HG02943 (cell line): Measurements from ENCODE around the gene STKLD1.
"Not testable (repeated sequence)": the region's sequence is repeated elsewhere in the genome, so short reads cannot be mapped to it uniquely, and the experiment has no call there.

Source experiments
- ATAC-seq: cut with Tn5 transposase; IDR thresholded peaks from one replicate; pipeline ENCODE4 v1.9.1; 2021; ENCODE audit warnings: mild to moderate bottlenecking, low read depth, moderate library complexity; ENCODE audit not compliant: unreplicated experiment

STKLD1 gene

GRCh38 chr9:133433351-133433843 lies 57.2 kb downstream of the STKLD1 start:
- ATAC-seq, result no peak

- no peak for ATAC-seq
These were observed 60.5 kb downstream of the STKLD1 start for GRCh38 chr9:133436681-133437080.

- no peak for ATAC-seq
These were observed 61.8 kb downstream of the STKLD1 start for GRCh38 chr9:133437753-133438531.

GRCh38 chr9:133439337-133439736 lies 63.2 kb downstream of the STKLD1 start:
- ATAC-seq, result no peak

GRCh38 chr9:133440874-133441273 lies 64.7 kb downstream of the STKLD1 start:
- no peak for ATAC-seq

GRCh38 chr9:133441571-133441970 lies 65.4 kb downstream of the STKLD1 start:
- no peak for ATAC-seq

GRCh38 chr9:133443248-133443647 lies 67.1 kb downstream of the STKLD1 start:
- no peak for ATAC-seq

- no peak for ATAC-seq
These were observed 67.8 kb downstream of the STKLD1 start for GRCh38 chr9:133443982-133444381.

- no peak for ATAC-seq
These were observed 69.3 kb downstream of the STKLD1 start for GRCh38 chr9:133445293-133445969.

- no peak for ATAC-seq
These were observed 72.4 kb downstream of the STKLD1 start for GRCh38 chr9:133448487-133448972.

GRCh38 chr9:133449760-133450159 lies 73.6 kb downstream of the STKLD1 start:
- no peak for ATAC-seq

- ATAC-seq, result not testable (repeated sequence)
These were observed 75.7 kb downstream of the STKLD1 start for GRCh38 chr9:133451865-133452264.

GRCh38 chr9:133452562-133452961 lies 76.4 kb downstream of the STKLD1 start:
- no peak for ATAC-seq

- no peak for ATAC-seq
These were observed 77.5 kb downstream of the STKLD1 start for GRCh38 chr9:133453651-133454050.

- no peak for ATAC-seq
These were observed 78.2 kb downstream of the STKLD1 start for GRCh38 chr9:133454325-133454724.

GRCh38 chr9:133454943-133455673 lies 78.9 kb downstream of the STKLD1 start:
- ATAC-seq, result no peak
